OCI-LY7 (cell line): ENCODE results near the gene COL9A1. TPM values are rescaled to one million over a fixed set of nuclear protein-coding genes. Genes with fewer than 3 reads are reported as not detected.

Source experiments
- Bru-seq: library from RNA; stranded (reverse); fragments of 400-500 nt; gene quantifications from one replicate; lab custom pipeline; 2021; lab: Mats Ljungman, UMichigan
- BruChase-seq, 2 experiments: library from RNA; stranded (reverse); fragments of 400-500 nt; gene quantifications; one replicate each; lab custom pipeline; 2021; lab: Mats Ljungman, UMichigan
- BruUV-seq: library from RNA; stranded (reverse); fragments of 400-500 nt; replicated peaks from 2 replicates; lab custom pipeline; 2021; lab: Mats Ljungman, UMichigan
- CTCF ChIA-PET: fragments of 300-600 bp; sonication (Branson Sonifier 250); formaldehyde crosslinking; loops from one replicate; lab custom pipeline; 2022; ENCODE audit warnings: antibody characterized with exemption; ENCODE audit not compliant: unreplicated experiment; lab: Charles Lee
- POLR2A ChIA-PET: fragments of 300-600 bp; sonication (Branson Sonifier 250); formaldehyde crosslinking; loops from one replicate; lab custom pipeline; 2022; ENCODE audit warnings: antibody characterized with exemption; lab: Charles Lee
- DNase-seq: peaks from one replicate; pipeline ENCODE4 v3.0.0-alpha.2; 2015; ENCODE audit warnings: low spot score
- H2AFZ ChIP-seq: fragments of 200-600 bp; sonication (generic), shearing (Covaris generic); 2 replicates; pipeline ENCODE4 v1.6.1; 2014; ENCODE audit warnings: mild to moderate bottlenecking, antibody characterized with exemption, low read length, moderate library complexity
- H3K27ac ChIP-seq: fragments of 200-600 bp; sonication (generic); 2 replicates; pipeline ENCODE4 v1.5.1; 2014; ENCODE audit warnings: mixed run types, low read depth, mild to moderate bottlenecking, moderate library complexity, low read length, inconsistent platforms; ENCODE audit not compliant: poor library complexity, severe bottlenecking
- H3K36me3 ChIP-seq: fragments of 200-600 bp; sonication (generic); 2 replicates; pipeline ENCODE4 v1.6.1; 2014; ENCODE audit warnings: mild to moderate bottlenecking, antibody characterized with exemption, low read length, moderate library complexity, mixed read lengths; ENCODE audit not compliant: insufficient read depth
- H3K4me1 ChIP-seq: fragments of 200-600 bp; sonication (generic); 2 replicates; pipeline ENCODE4 v1.5.1; 2014; ENCODE audit warnings: mild to moderate bottlenecking, low read length; ENCODE audit not compliant: insufficient read depth, poor library complexity, severe bottlenecking
- H3K4me2 ChIP-seq: fragments of 200-600 bp; sonication (generic); 2 replicates; pipeline ENCODE4 v1.6.1; 2014; ENCODE audit warnings: mild to moderate bottlenecking, low read length
- H3K4me3 ChIP-seq: fragments of 200-600 bp; sonication (generic); 2 replicates; pipeline ENCODE4 v1.5.1; 2014; ENCODE audit warnings: mild to moderate bottlenecking, low read depth, low read length; ENCODE audit not compliant: poor library complexity, severe bottlenecking
- H3K79me2 ChIP-seq: fragments of 200-600 bp; sonication (generic); 2 replicates; pipeline ENCODE4 v1.6.1; 2016; ENCODE audit warnings: low read depth, mild to moderate bottlenecking, low read length, moderate library complexity, mixed read lengths; ENCODE audit not compliant: insufficient read depth
- H3K9me2 ChIP-seq: fragments of 200-600 bp; sonication (generic); 2 replicates; pipeline ENCODE4 v1.6.1; 2016; ENCODE audit warnings: mild to moderate bottlenecking, low read length, mixed read lengths; ENCODE audit not compliant: insufficient read depth
- H3K9me3 ChIP-seq: fragments of 200-600 bp; sonication (generic); 2 replicates; pipeline ENCODE4 v1.6.1; 2014; ENCODE audit warnings: mild to moderate bottlenecking, mixed run types, low read length, mixed read lengths
- H4K20me1 ChIP-seq: fragments of 200-600 bp; sonication (generic); 2 replicates; pipeline ENCODE4 v1.6.1; 2014; ENCODE audit warnings: mild to moderate bottlenecking, antibody characterized with exemption, low read length, moderate library complexity, mixed read lengths; ENCODE audit not compliant: insufficient read depth
- EZH2phosphoT487 ChIP-seq: fragments of 200-600 bp; sonication (generic); IDR thresholded peaks from 2 replicates; pipeline ENCODE4 v1.6.1; 2018; ENCODE audit warnings: low read depth, borderline replicate concordance, mild to moderate bottlenecking, mixed run types, antibody characterized with exemption, low read length, moderate library complexity, mixed read lengths
- intact Hi-C: fragments of 100-400 bp; cut with micrococcal nuclease; formaldehyde crosslinking; loops from one replicate; pipeline ENCODE4 v1.10.0; 2022; ENCODE audit not compliant: unreplicated experiment
- long read RNA-seq: library from polyadenylated mRNA; stranded (forward); transcript quantifications from one replicate; pipeline ENCODE4 v2.0.0, GENCODE V29; 2022
- total RNA-seq, 2 experiments: library from RNA; depleted of rRNA in 1 of 2; stranded (reverse); fragments of >200 nt in 1 of 2; shearing (Covaris generic) in 1 of 2; gene quantifications; 2 replicates each; pipeline ENCODE4 v1.2.3, GENCODE V29; 2014 to 2022
- TF ChIP-seq, protein P1 (sequence below): fragments of 200-600 bp; sonication (generic); conservative IDR thresholded peaks from 2 replicates; pipeline ENCODE4 v1.5.1; 2014; ENCODE audit warnings: mild to moderate bottlenecking, antibody characterized with exemption, low read length, moderate library complexity, mixed read lengths

The COL9A1 gene
- total RNA-seq (2014; rRNA removed; shearing (Covaris generic)): not detected in 2 replicates
- total RNA-seq (2022): not detected in 2 replicates
- Bru-seq, nascent RNA: percentile 3 among the genes with signal in this experiment
- BruChase-seq, experiment 1, labeled RNA remaining after a 6-hour chase: not detected
- BruChase-seq, experiment 2, labeled RNA remaining after a 2-hour chase: not detected
- long read RNA-seq: 0 reads

DNA sequence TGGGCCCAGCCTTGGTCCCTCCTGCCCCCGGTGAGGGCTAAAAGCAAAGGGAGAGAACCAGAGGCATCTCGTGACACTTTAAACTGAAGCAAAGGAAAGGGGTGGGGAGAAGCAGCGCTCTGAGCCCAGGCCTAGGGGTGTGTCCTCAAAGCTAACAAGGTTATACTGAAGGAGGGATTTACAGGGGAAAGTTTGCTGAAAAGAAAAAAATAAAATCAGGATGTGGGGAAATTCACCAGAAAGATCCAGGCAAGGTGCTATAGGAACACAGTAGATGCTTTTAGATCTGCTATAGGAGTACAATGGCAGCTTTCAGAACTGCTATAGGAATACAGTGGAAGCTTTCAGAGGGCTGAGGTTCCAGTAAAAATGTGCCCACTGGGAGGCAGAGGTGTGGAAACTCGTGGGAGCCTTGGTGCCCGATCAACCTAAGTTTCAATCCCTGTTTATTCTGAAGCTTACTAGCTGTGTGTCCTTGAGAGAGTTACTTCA lies at the start of gene COL9A1:
COL9A1 (minus strand) TSS at position 51 of the 492 bp plus-strand sequence. CDS start 160 bp downstream, outside the sequence.
- no peak for DNase-seq
- BruUV-seq: no TSS peak
- H3K36me3 ChIP-seq: no peaks in the 10 kb centered on the region
- H3K9me2 ChIP-seq: no peaks in the 10 kb centered on the region
- H3K9me3 ChIP-seq: no peaks in the 10 kb centered on the region
- CTCF ChIA-PET: no interaction called here
- no peak for TF ChIP-seq EZH2phosphoT487
- TF ChIP-seq, protein P1, sequence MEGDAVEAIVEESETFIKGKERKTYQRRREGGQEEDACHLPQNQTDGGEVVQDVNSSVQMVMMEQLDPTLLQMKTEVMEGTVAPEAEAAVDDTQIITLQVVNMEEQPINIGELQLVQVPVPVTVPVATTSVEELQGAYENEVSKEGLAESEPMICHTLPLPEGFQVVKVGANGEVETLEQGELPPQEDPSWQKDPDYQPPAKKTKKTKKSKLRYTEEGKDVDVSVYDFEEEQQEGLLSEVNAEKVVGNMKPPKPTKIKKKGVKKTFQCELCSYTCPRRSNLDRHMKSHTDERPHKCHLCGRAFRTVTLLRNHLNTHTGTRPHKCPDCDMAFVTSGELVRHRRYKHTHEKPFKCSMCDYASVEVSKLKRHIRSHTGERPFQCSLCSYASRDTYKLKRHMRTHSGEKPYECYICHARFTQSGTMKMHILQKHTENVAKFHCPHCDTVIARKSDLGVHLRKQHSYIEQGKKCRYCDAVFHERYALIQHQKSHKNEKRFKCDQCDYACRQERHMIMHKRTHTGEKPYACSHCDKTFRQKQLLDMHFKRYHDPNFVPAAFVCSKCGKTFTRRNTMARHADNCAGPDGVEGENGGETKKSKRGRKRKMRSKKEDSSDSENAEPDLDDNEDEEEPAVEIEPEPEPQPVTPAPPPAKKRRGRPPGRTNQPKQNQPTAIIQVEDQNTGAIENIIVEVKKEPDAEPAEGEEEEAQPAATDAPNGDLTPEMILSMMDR: no peak
- POLR2A ChIA-PET: no interaction called here
- no peak within 1 kb of the TSS for H2AFZ ChIP-seq
- intact Hi-C loops: no loop called here
- no peaks in the 10 kb centered on the region for H3K4me1 ChIP-seq
- H3K4me3 ChIP-seq: no peak within 1 kb of the TSS
- H3K79me2 ChIP-seq: no peaks in the 10 kb centered on the region
- no peak within 1 kb of the TSS for H3K27ac ChIP-seq
- no peaks in the 10 kb centered on the region for H4K20me1 ChIP-seq
- no peak within 1 kb of the TSS for H3K4me2 ChIP-seq

DNA sequence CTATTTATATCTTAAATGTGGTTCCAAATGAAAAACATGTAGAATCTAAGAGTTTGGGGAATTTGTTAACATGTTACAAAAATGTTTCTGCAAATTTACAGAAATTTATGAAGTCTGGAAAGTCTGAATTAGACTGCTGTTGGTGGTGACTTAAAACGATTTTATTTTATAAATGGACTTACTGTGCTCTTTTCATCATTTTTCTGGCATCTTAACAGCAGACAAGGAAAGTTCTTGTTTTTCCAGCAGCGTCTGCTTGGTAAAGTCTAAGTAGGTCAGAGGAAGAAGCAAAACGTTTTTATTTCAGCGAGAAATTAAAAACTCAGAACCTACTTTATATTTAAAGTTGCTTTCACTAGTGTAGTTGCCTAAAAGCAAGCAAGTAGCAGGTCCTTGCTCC lies 48.6 kb upstream of the COL9A1 start:
- no peak overlapping the region for H3K4me2 ChIP-seq
- no peak overlapping the region for H2AFZ ChIP-seq
- no peak for DNase-seq
- no peaks in the 10 kb centered on the region for H3K9me2 ChIP-seq
- CTCF ChIA-PET: no interaction called here
- no peaks in the 10 kb centered on the region for H3K79me2 ChIP-seq
- H3K27ac ChIP-seq: no peak overlapping the region
- H3K9me3 ChIP-seq: no peaks in the 10 kb centered on the region
- no peaks in the 10 kb centered on the region for H3K36me3 ChIP-seq
- no peaks in the 10 kb centered on the region for H3K4me1 ChIP-seq
- no TSS peak for BruUV-seq
- no peak overlapping the region for H3K4me3 ChIP-seq
- no peak for TF ChIP-seq EZH2phosphoT487
- TF ChIP-seq, protein P1: no peak
- POLR2A ChIA-PET: interaction anchor here (0.6 to 0.9 kb wide), 2 partner anchors 20 to 172 kb away, joined by 4 read pairs; no protein-coding TSS in a partner anchor
- no peaks in the 10 kb centered on the region for H4K20me1 ChIP-seq
- intact Hi-C loops: no loop called here

DNA sequence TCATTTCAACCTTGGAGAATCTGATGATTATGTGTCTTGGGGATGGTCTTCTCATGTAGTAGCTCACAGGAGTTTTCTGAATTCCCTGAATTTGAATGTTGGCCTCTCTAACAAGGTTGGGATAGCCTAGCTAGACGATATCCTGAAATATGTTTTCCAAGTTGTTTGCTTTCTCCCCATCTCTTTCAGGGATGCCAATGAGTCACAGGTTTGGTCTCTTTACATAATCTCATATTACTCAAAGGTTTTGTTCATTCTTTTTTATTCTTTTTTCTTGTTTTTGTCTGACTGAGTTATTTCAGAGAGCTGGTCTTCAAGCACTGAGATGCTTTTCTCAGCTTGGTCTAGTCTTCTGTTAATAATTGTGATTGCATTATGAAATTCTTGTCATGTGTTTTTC lies 42.7 kb upstream of the COL9A1 start:
- Histone ChIP-seq H3K36me3 (no peaks in the 10 kb centered on the region), H4K20me1 (no peaks in the 10 kb centered on the region), H2AFZ (no peak overlapping the region), H3K4me3 (no peak overlapping the region), H3K9me2 (no peaks in the 10 kb centered on the region), H3K79me2 (no peaks in the 10 kb centered on the region), H3K27ac (no peak overlapping the region), H3K4me2 (no peak overlapping the region), H3K4me1 (no peaks in the 10 kb centered on the region), H3K9me3 (no peaks in the 10 kb centered on the region)
- DNase-seq: no peak
- POLR2A ChIA-PET: no interaction called here
- CTCF ChIA-PET: no interaction called here
- intact Hi-C loops: no loop called here
- BruUV-seq: no TSS peak
- TF ChIP-seq EZH2phosphoT487: no peak
- TF ChIP-seq, protein P1: no peak
